Hepatic stellate cell (primary cell): ENCODE measurements around the gene TRABD2B.

Experiments used
- DNase-seq: peaks from one replicate; pipeline ENCODE4 v3.0.0; 2011; ENCODE audit warnings: low spot score

The TRABD2B gene

GRCh38 chr1:47824716-47825115 is 172.5 kb downstream of the TRABD2B start:
- no peak for DNase-seq

- no peak for DNase-seq
These were observed 172.9 kb downstream of the TRABD2B start for GRCh38 chr1:47824297-47824696.

- no peak for DNase-seq
These were observed 174.0 kb downstream of the TRABD2B start for GRCh38 chr1:47823040-47823808.

GRCh38 chr1:47821760-47822159 is 175.4 kb downstream of the TRABD2B start:
- DNase-seq: no peak

- no peak for DNase-seq
These were observed 177.7 kb downstream of the TRABD2B start for GRCh38 chr1:47819574-47819888.

- no peak for DNase-seq
These were observed 178.3 kb downstream of the TRABD2B start for GRCh38 chr1:47818682-47819573.

GRCh38 chr1:47817861-47818260 is 179.3 kb downstream of the TRABD2B start:
- no peak for DNase-seq

- DNase-seq: no peak
These were observed 180.7 kb downstream of the TRABD2B start for GRCh38 chr1:47816325-47817071.

GRCh38 chr1:47814612-47815395 is 182.4 kb downstream of the TRABD2B start:
- DNase-seq: no peak

- no peak for DNase-seq
These were observed 183.2 kb downstream of the TRABD2B start for GRCh38 chr1:47813970-47814369.

GRCh38 chr1:47812904-47813514 is 184.2 kb downstream of the TRABD2B start:
- DNase-seq: no peak

- DNase-seq: no peak
These were observed 186.1 kb downstream of the TRABD2B start for GRCh38 chr1:47810964-47811682.

- DNase-seq: no peak
These were observed 187.7 kb downstream of the TRABD2B start for GRCh38 chr1:47809301-47810084.

GRCh38 chr1:47808612-47809011 is 188.6 kb downstream of the TRABD2B start:
- DNase-seq: no peak

- no peak for DNase-seq
These were observed 191.2 kb downstream of the TRABD2B start for GRCh38 chr1:47805921-47806361.

- DNase-seq: no peak
These were observed 192.2 kb downstream of the TRABD2B start for GRCh38 chr1:47805018-47805417.

GRCh38 chr1:47803815-47804501 is 193.2 kb downstream of the TRABD2B start:
- DNase-seq: no peak

GRCh38 chr1:47797575-47797974 is 199.6 kb downstream of the TRABD2B start:
- no peak for DNase-seq

GRCh38 chr1:47796626-47797025 is 200.6 kb downstream of the TRABD2B start:
- no peak for DNase-seq
